SH-SY5Y (cell line): ENCODE data around the gene DCAF10.

ENCODE experiments used
- GATA2 ChIP-seq: IDR thresholded peaks from 2 replicates; pipeline ENCODE4 v1.6.1; 2011; ENCODE audit warnings: mild to moderate bottlenecking, low read depth, low read length
- GATA3 ChIP-seq: IDR thresholded peaks from 2 replicates; pipeline ENCODE4 v1.6.1; 2011; ENCODE audit warnings: low read depth, mild to moderate bottlenecking, low read length, moderate library complexity

- TF ChIP-seq GATA2 (no peak), GATA3 (no peak)
Observed at GRCh38 chr9:37784616-37785483, 15.7 kb upstream of the DCAF10 start, which contains the start of gene EXOSC3.
